GM21619 (cell line): ENCODE results near the gene CRYAA.

Experiments used
- ATAC-seq: cut with Tn5 transposase; IDR thresholded peaks from one replicate; pipeline ENCODE4 v1.9.1; 2021; ENCODE audit not compliant: unreplicated experiment

CRYAA gene

DNA sequence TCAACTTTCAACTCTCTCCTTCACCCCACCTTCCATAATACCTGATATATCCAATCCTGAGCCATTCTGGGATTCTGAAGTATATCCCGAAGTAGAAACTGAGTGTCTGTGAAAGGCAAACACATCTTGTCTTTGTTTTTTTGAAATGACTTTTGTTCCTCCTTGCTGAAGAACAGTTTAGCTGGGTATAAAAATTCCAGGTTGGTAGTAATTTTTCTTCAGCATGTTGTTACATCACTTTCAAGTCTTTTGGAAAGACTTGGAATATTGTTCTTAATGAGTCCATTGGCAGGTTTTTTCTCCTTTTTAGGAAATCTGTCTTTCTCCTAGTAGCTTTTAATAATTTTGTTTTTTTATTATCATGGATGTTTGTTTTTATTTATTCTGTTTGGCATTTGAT, 32.7 kb downstream of the CRYAA start:
- no peak for ATAC-seq

DNA sequence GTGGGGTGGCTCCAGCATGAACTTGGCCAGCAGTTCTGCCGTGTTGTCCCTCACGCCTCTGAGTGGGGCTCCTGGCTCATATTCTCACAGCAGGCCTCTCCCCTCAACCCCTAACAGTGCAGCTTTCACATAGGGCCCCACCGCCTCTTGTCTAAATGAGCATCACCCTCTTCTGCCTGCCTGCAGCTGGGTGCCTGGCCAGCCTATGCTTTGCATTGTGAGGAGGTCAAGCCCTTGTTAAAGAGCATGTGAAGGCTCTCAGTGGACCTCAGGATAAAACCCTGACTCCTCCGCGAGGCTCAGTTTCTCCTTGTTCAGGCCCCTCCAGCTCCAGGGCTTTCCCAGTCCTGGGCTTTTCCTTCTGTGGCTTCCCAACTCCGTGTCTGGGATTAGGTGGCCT, 34.8 kb downstream of the CRYAA start:
- ATAC-seq, result no peak

DNA sequence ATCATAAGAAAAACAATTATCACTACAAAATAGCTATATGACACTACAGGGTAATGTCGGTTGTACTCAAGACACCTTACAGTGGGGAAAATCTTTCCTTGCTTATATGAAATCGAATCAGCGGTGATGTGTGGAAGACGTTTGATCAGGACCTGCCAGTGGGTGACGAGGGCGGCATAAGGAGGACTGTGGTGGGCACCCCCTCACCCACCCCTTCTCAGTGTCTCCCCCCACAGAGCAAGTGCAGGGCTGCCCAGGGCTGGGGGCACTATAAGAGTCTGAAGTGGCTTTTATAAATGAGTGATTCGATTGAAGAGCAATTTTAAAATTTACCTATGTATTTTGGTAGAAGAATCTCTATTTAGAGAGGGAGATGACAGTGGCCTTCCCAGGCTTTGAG, 35.8 kb downstream of the CRYAA start:
- no peak for ATAC-seq

DNA sequence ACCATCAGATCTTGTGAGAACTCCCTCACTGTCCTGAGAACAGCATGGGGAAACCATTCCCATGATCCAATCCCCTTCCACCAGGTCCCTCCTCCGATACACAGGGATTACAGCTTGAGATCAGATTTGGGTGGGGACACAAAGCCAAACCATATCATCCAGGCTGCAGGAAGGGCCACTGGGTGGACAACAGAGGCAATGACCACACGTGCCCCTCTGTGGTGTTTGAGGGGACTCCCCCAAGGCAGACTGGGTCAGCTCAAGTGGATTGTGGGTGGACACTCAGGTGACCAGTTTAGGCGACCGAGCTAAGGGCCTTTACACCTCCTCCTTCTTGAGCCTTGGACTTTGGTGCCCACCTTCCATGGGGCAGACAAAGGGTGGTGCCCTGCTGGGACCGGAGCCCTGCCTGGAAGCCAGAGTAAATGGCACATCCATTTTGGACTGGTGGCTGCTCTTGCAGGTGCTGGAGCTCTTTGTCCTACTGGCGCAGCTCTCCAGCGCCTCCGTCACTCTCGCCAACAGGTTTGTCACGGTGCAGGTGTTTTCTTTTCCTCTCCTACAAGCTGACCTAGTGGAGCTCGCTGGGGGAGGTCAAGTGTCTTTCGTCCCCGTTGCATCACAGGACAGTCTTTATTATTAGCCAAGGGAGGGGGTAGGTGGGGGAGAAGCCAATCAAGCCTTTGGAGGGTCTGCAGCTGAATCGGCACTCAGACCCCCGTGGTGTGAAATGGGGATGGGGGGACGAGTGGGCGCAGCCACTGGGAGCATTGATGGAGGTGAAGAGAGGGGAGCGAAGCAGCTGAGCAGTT, 37.6 kb downstream of the CRYAA start:
- no peak for ATAC-seq

DNA sequence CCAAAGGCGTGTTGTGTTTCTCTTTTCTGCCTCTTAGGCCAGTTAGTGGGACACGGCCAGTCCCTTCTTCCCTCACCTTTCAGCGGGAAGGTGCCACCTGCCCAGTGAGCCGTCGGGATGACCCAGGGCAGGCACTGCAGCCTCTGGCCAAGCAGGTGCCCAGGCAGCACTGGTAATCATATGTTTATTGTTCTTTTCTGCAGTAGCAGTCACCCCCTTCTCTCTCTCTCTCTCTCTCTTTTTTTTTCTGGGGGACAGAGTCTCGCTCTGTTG, 38.2 kb downstream of the CRYAA start:
- no peak for ATAC-seq

DNA sequence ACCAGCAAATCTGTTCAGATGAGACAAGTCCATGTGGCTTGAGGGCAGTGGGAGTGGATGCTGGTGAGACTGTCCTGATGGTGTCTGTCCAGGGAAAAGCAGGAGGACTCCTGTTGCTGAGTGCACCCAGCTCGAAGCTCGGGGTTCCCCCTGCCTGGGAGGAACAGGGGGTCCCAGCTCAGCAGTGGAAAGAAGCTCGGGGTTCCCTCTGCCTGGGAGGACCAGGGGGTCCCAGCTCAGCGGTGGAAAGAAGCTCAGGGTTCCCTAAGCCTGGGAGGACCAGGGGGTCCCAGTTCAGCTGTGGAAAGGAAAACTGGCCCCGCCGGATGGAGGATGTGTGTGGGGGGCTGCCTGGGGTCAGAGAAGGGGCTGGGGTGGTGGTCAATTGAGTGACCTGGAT, 39.1 kb downstream of the CRYAA start:
- ATAC-seq, result no peak

DNA sequence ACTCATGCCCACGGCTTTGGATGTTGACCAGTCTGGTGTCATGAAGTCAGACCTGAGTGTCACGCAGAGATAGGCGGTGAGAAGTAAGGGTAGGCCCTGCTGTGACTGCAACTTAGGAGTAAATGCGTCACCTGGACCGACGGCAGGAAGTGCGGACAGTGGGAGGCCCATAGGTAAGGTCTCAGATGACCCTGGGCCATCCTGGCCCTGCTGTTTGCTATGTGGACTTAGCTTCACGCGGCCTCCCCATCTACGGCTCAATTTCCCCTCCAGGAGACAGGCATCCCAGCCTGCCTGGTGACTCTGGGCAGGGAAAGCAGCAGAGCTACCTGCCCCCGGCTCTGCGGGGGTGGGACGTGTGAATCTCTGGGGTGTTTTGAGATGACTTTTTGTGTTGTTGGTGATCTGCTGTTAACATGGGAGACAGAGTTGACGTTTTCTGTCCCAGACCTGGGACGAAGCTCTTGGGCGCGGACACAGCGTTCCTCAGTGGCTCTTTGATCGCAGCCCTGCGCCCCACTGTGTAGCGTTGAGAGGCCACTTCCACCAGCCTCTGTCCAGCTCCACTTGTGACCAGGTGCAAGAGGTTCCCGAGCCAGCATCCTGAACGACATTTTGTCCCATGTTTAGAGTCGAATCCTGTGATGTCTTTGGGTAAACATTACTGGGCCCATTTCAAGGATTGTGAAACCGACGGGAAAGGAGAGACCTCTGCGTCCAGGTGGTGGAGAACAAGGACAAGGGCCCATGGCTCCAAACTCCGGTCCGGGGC, 39.9 kb downstream of the CRYAA start:
- no peak for ATAC-seq

DNA sequence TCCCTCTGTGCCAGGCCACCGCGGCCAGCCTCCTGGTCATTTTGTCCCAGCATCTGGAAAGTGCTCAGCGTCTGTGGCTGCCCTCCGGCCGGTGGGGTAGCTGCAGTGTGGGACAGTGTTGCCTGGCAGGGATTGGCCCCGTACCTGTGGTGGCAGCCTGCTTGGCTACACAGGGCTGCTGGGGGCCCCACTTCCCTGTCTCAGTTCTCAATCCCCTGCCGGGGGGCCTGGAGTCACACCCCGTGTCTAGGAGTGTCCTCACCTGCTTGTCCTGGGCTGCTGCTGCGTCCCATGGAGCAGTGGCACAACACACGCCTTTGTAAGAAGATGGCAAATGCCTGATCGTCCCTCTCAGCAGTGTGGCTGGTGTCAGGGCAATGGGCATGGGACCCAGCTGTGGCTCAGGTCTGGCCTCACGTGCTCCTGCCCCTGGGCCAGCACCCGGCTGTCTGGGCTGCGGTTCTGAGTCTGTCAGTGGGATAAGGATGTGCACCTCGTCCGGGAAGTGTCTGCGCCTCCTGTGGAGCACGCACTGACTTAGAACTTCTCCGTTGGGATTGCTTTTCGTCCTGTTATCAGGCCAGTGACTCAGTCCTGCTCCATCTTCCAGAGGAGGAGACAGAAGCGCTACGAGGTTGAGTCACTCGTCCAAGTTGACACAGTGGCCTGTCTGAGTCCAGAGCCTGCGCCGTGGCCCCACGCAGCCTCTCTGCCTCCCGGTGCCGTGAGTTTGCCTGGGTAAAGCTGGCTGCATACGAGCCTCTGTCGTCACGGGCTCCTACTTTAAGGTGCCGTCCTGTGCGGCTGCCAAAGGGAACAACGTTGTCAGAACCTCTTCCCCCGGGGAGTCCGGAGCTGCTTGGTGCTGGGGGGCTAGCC, 41.0 kb downstream of the CRYAA start:
- ATAC-seq, result no peak

DNA sequence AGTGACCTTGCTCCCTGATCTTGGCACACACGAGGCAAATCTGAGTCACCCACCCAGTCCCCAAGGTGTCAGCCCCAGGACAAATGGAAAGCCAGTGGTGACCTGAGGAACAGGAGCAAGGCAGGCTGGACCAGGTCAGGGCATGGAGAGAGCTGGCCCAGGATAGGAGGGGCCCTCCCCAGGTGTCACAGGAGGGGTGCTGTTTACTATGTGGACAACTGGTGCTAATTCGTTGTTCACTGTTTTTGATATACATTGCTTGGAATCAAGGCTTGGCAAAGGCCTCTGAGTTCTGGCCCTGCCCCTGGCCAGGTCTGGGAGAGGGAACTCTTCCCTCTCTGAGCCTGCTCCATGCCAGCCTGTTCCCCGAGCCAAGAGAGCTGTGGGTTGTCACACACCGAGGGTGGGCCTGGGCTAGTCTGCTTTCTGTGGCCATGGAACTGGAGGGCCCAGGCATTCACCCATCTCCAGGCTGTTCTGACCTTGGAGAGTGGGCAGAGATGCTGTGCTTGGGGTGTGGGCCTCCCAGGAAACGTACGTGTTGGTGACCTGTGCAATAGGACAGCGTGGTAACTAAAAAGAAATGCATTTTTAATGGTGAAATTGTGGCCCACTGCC, 41.8 kb downstream of the CRYAA start:
- ATAC-seq, result no peak

DNA sequence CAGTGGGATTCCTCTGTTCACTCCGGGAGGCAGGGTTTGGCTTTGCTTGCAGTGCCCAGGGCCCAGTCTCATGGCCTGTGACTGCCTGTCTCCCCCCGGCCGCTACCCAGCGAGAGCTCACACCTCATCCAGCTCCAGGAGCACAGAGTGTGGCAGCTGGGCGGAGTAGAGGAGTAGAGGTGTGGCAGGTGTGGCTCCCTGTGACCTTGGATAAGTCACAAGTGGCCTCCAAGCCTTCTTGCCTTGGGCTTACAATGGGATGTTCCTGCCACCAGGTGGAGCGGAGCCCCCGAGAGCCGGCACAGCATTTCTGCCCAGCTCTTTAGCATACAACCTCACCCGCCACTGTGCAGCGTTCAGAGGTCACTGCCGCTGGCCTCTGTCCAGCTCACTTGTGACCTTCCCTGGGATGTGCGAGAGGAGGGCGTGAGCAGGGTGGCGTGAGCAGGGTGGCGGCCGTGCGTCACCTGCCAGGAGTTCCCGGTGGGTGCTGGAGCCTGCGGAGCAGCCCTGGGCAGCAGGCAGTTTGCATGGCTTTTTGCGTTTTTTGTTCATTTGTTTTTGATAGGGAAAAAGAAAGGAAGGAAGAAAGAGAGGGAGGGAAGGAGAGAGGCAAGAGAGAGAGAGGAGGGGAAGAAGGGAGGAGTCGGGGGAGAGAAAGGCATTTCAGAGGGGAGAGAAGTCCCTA, 42.4 kb downstream of the CRYAA start:
- ATAC-seq, result no peak

DNA sequence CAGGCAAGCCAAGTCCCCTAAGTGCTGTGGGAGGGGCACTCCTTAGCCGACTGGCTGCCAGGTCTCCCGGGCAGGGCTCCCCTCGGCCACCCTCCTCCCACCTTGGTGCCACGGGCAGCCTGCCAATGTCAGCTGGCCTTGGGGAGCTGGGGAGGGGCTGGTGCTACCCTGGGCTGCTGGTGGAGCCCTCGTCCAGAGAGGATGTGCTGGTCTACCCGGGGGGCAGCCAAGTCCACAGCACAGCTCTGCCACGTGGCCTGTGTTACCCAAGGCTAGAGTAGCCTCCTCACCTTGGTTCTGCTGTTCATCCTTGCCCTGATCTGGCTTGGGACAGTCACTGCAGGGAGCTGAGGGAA, 42.9 kb downstream of the CRYAA start:
- no peak for ATAC-seq
